Ovary (tissue), 9 donors: ENCODE measurements around the gene DPP4. TPM values are rescaled to one million over a fixed set of nuclear protein-coding genes. Genes with fewer than 3 reads are reported as not detected.

Source experiments
- DNase-seq, 5 donors: peaks; one replicate each; pipeline ENCODE4 v3.0.0-alpha.2; 2019 to 2020
- H3K27ac ChIP-seq, 2 donors: fragments of 200-600 bp; one replicate each; pipeline versions ENCODE4 v1.5.1 to v1.8.0; 2019 to 2022
- H3K27me3 ChIP-seq: fragments of 200-600 bp; one replicate; pipeline ENCODE4 v1.8.0; 2022
- H3K36me3 ChIP-seq: fragments of 200-600 bp; sonication (generic); one replicate; pipeline ENCODE4 v1.5.1; 2019
- H3K4me1 ChIP-seq: one replicate; pipeline ENCODE4 v1.8.1; 2013; ENCODE audit warnings: mild to moderate bottlenecking, moderate library complexity; ENCODE audit not compliant: insufficient read depth
- H3K4me3 ChIP-seq: fragments of 200-600 bp; sonication (generic); one replicate; pipeline ENCODE4 v1.5.1; 2017
- H3K9me3 ChIP-seq, 2 donors: fragments of 200-600 bp in 1 of 2; sonication (generic) in 1 of 2; one replicate each; pipeline versions ENCODE4 v1.5.1 to v1.8.1; 2013 to 2019; ENCODE audit warnings: mild to moderate bottlenecking in 1 of 2, moderate library complexity in 1 of 2
- CTCF ChIP-seq, 3 donors: fragments of 450-650 bp in 2 of 3; fragments of 200-600 bp in 1 of 3; IDR thresholded peaks; one replicate each; pipeline versions ENCODE4 v1.5.1 to v1.8.0; 2016 to 2022; ENCODE audit warnings: antibody characterized with exemption in 3 of 3, mild to moderate bottlenecking in 1 of 3
- EP300 ChIP-seq: sonication (generic); formaldehyde crosslinking; IDR thresholded peaks from one replicate; pipeline ENCODE4 v1.6.1; 2017; ENCODE audit warnings: antibody characterized with exemption
- POLR2A ChIP-seq: fragments of 450-650 bp; IDR thresholded peaks from one replicate; pipeline ENCODE4 v1.6.1; 2017; ENCODE audit warnings: antibody characterized with exemption, mild to moderate bottlenecking, moderate library complexity
- WGBS, 3 donors: extraction: QIAGEN DNeasy Blood & Tissue Kit in 1 of 3; methylation state at CpG; one replicate each; pipeline versions ENCODE4 v1.1.5 to v1.1.7; 2013 to 2017; 5-methylcytosine and 5-hydroxymethylcytosine counted together
- intact Hi-C, 4 donors: fragments of 100-400 bp; cut with DNase I; formaldehyde crosslinking; loops; one replicate each; pipeline versions ENCODE4 v1.11.0 to v1.15.1; 2022 to 2023
- polyA plus RNA-seq, 2 donors: library from polyadenylated mRNA; stranded (reverse); fragments of 200-250 nt in 1 of 2; fragments of 350-450 nt in 1 of 2; fragmentation: Illumina TruSeq in 1 of 2; extraction: RNeasy Lipid Tissue Mini Kit (QIAGEN cat#74804) in 1 of 2; gene quantifications; one replicate each; pipeline ENCODE4 v1.2.3, GENCODE V29; 2013 to 2014
- total RNA-seq, 7 donors: library from RNA; depleted of rRNA in 2 of 7; stranded (reverse); fragments of >200 nt in 2 of 7; fragmentation: NEBNext Ultra II Directional in 3 of 7; extraction: Animal tissue kit (Norgen Biotek cat#: 25700) in 3 of 7; gene quantifications; one replicate each; pipeline versions ENCODE4 v1.1.0 to v1.2.4, GENCODE V29; 2016 to 2023
- donor health status: DM: no; HTN: no; CAD: no; lungs with moderate emphysema.
- donor health status: DM: no; HTN: no; CAD: no.
- donor health status: Bipolar disorder and iron deficiency.
- donor health status: DM: yes; HTN: yes; CAD: no.
- donor health status: DM: no; HTN: no; CAD: no.
- donor health status: DM: yes; HTN: yes; CAD: no.

Gene DPP4
- total and polyA plus RNA-seq, 9 donors = 0.71 to 46.6 (median 3.7) TPM

GRCh38 chr2:162041485-162041884 lies 32.5 kb downstream of the DPP4 start:
- no peaks in the 10 kb centered on the region for H3K27me3 ChIP-seq
- H3K4me3 ChIP-seq = no peak overlapping the region
- TF ChIP-seq EP300 = no peak
- TF ChIP-seq CTCF (IDR thresholded peaks at IDR 0.05) = no peak
- peaks cover 2% of the 10 kb centered on the region for H3K4me1 ChIP-seq
- H3K36me3 ChIP-seq = no peaks in the 10 kb centered on the region
- intact Hi-C loops = no loop called here
- no peaks in the 10 kb centered on the region for H3K9me3 ChIP-seq
- WGBS, 3 donors = 21 to 34% (median 24%) methylated on average over 1 of the region's 1 CpG
- H3K27ac ChIP-seq = no peak overlapping the region
- DNase-seq = no peak

GRCh38 chr2:162038725-162039124 lies 35.3 kb downstream of the DPP4 start:
- Histone ChIP-seq H3K9me3 (no peaks in the 10 kb centered on the region), H3K4me3 (no peak overlapping the region), H3K4me1 (peaks cover 2% of the 10 kb centered on the region), H3K36me3 (no peaks in the 10 kb centered on the region), H3K27me3 (no peaks in the 10 kb centered on the region), H3K27ac (no peak overlapping the region)
- no peak for DNase-seq
- no peak for TF ChIP-seq EP300
- TF ChIP-seq CTCF (IDR thresholded peaks at IDR 0.05) = no peak
- TF ChIP-seq POLR2A = no peak
- intact Hi-C loops = no loop called here

- no peak overlapping the region for H3K4me3 ChIP-seq
- peaks cover 2% of the 10 kb centered on the region for H3K4me1 ChIP-seq
- WGBS, 3 donors = 26 to 46% (median 38%) methylated on average over 1 of the region's 1 CpG
- TF ChIP-seq POLR2A = no peak
- no peak for TF ChIP-seq CTCF (IDR thresholded peaks at IDR 0.05)
- no peak for TF ChIP-seq EP300
- intact Hi-C loops = no loop called here
- H3K27ac ChIP-seq = peak overlapping the region in 1 of 2 donors; percentile 34
- no peaks in the 10 kb centered on the region for H3K36me3 ChIP-seq
- DNase-seq = no peak
- no peaks in the 10 kb centered on the region for H3K27me3 ChIP-seq
- no peaks in the 10 kb centered on the region for H3K9me3 ChIP-seq
Observed at GRCh38 chr2:162037886-162038285, 36.1 kb downstream of the DPP4 start.

- H3K4me3 ChIP-seq = no peak overlapping the region
- no peaks in the 10 kb centered on the region for H3K36me3 ChIP-seq
- H3K9me3 ChIP-seq = no peaks in the 10 kb centered on the region
- H3K27me3 ChIP-seq = no peaks in the 10 kb centered on the region
- no peak for TF ChIP-seq CTCF (IDR thresholded peaks at IDR 0.05)
- no peak for TF ChIP-seq POLR2A
- no peak for TF ChIP-seq EP300
- peaks cover 2% of the 10 kb centered on the region for H3K4me1 ChIP-seq
- H3K27ac ChIP-seq = peak overlapping the region in 1 of 2 donors; percentile 34
- intact Hi-C loops = no loop called here
- peak in 1 of 5 donors; percentile 25 for DNase-seq
- WGBS, 3 donors = 6 to 11% (median 8%) methylated on average over 3 of the region's 3 CpGs
Observed at GRCh38 chr2:162037028-162037795, 36.8 kb downstream of the DPP4 start.
